ENCODE results near the gene PAWR. TPM values are rescaled to one million over a fixed set of nuclear protein-coding genes. Genes with fewer than 3 reads are reported as not detected.

The PAWR gene
- total and polyA plus RNA-seq, 2 of the 13 experiments (the other 11 are each of a cell fraction or from before 2014, with no cell fraction given) = 29.1 to 36.1 TPM

DNA sequence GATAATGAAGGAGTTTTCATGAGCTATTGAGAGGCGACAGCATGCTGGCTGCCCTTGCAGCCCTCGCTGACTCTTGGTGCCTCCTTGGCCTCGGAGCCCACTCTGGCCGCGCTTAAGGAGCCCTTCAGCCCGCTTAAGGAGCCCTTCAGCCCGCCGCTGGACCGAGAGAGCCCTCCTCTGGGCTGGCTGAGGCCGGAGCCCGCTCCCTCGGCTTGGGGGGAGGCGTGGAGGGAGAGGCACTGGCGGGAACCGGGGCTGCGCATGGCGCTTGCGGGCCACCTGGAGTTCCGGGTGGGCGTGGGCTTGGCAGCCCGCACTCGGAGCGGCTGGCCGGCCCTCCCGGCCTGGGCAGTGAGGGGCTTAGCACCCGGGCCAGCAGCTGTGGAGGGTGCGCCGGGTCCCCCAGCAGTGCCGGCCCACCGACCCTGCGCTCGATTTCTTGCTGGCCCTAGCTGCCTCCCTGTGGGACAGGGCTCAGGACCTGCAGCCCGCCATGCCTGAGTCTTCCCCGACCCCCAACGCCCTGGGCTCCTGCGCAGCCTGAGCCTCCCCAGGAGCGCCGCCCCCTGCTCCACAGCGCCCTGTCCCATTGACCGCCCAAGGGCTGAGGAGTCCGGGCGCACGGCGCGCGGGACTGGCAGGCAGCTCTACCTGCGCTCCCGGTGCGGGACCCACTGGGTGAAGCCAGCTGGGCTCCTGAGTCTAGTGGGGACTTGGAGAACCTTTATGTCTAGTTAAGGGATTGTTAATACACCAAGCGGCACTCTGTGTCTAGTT lies 20.1 kb upstream of the PAWR start (continued):
- TF ChIP-seq, protein P1, sequence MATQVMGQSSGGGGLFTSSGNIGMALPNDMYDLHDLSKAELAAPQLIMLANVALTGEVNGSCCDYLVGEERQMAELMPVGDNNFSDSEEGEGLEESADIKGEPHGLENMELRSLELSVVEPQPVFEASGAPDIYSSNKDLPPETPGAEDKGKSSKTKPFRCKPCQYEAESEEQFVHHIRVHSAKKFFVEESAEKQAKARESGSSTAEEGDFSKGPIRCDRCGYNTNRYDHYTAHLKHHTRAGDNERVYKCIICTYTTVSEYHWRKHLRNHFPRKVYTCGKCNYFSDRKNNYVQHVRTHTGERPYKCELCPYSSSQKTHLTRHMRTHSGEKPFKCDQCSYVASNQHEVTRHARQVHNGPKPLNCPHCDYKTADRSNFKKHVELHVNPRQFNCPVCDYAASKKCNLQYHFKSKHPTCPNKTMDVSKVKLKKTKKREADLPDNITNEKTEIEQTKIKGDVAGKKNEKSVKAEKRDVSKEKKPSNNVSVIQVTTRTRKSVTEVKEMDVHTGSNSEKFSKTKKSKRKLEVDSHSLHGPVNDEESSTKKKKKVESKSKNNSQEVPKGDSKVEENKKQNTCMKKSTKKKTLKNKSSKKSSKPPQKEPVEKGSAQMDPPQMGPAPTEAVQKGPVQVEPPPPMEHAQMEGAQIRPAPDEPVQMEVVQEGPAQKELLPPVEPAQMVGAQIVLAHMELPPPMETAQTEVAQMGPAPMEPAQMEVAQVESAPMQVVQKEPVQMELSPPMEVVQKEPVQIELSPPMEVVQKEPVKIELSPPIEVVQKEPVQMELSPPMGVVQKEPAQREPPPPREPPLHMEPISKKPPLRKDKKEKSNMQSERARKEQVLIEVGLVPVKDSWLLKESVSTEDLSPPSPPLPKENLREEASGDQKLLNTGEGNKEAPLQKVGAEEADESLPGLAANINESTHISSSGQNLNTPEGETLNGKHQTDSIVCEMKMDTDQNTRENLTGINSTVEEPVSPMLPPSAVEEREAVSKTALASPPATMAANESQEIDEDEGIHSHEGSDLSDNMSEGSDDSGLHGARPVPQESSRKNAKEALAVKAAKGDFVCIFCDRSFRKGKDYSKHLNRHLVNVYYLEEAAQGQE (IDR thresholded peaks at IDR 0.05; ENCODE audit: borderline replicate concordance in 1 of 2, low read depth in 1 of 2, low read length in 2 of 2) = no peak
- no peak for TF ChIP-seq FOXA1 (IDR thresholded peaks at IDR 0.05)
- TF ChIP-seq FOXA1 (CRISPR knock-in tag; IDR thresholded peaks at IDR 0.05) = no peak

DNA sequence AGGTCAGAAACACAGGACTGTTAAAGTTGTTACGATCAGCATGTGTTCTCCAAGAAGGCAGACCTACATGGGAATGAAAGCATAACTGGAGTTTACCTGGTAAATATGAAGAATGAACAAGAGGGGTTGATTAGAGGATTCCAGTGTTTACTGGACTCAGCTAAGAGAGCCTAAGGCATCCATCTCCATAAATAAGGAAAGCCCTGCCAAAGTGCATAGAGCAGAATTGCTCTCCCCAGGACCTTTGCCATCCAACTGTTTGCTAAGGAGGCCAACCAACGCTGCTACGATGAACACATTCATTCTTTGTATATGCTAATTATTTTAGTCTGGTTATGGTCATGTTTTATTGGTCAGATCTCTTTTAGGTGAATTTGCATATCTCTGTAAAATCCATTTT lies 17.1 kb upstream of the PAWR start:
- POLR2A ChIA-PET = no interaction called here
- H3K4me2 ChIP-seq (ENCODE audit: low read depth, low read length) = 0 out of 2 replicates have a peak overlapping the region, but pooled peaks have one; percentile 4

More for the DNA sequence above, 17.1 kb upstream of the PAWR start:
- H3K27ac ChIP-seq (ENCODE audit: extremely low read length, insufficient read depth, low read length) = no peak overlapping the region
- DNase-seq (ENCODE audit: low spot score) = no peak
- FAIRE-seq = no peak
- CTCF ChIA-PET (ENCODE audit: low intra/inter-chr PET ratio, low total read pairs) = no interaction called here
- intact Hi-C loops (cut with micrococcal nuclease; ENCODE audit: unreplicated experiment) (no loop called here), in situ Hi-C loops (cut with HindIII; ENCODE audit: extremely low pct_ligation_motif_present, low pct_unique_long_range_greater_than_20kb) (no loop called here)
- no peaks in the 10 kb centered on the region for H3K79me2 ChIP-seq (ENCODE audit: insufficient read depth, low read length)
- peak; percentile 58 for ATAC-seq
- H2AFZ ChIP-seq (ENCODE audit: low read length) = no peak overlapping the region
- H3K4me3 ChIP-seq (replicated peaks in 1 of 3; ENCODE audit: insufficient read depth in 1 of 3, low read depth in 2 of 3, low read length in 3 of 3) = no peak overlapping the region
- no peaks in the 10 kb centered on the region for H3K27me3 ChIP-seq (ENCODE audit: control insufficient read depth in 1 of 2, insufficient read depth in 2 of 2, low read length in 2 of 2)
- H3K36me3 ChIP-seq (replicated peaks in 1 of 2; ENCODE audit: control insufficient read depth in 1 of 2, insufficient read depth in 2 of 2, low read length in 2 of 2) = no peaks in the 10 kb centered on the region
- no TSS peak for BruUV-seq (replicated peaks)
- H3K9ac ChIP-seq (ENCODE audit: insufficient read depth, low read depth, low read length) = no peak overlapping the region
- H3K4me1 ChIP-seq (ENCODE audit: insufficient read depth, low read length) = peaks cover 23% of the 10 kb centered on the region
- TF ChIP-seq MIXL1 (CRISPR knock-in tag; IDR thresholded peaks at IDR 0.05) = no peak
- no peak for TF ChIP-seq ZIK1 (CRISPR knock-in tag; IDR thresholded peaks at IDR 0.05; ENCODE audit: borderline replicate concordance, low read depth)
- peak; percentile 62; the same call in 1 of the 2 replicates for TF ChIP-seq ZNF12 (CRISPR knock-in tag; IDR thresholded peaks at IDR 0.05)
- 31% methylated on average over 3 of the region's 3 CpGs for WGBS (ENCODE audit: low lambda C conversion rate)
- no peaks in the 10 kb centered on the region for H3K9me3 ChIP-seq (ENCODE audit: low read length)
- no peaks in the 10 kb centered on the region for H4K20me1 ChIP-seq (ENCODE audit: insufficient read depth, low read length)
